K562 (cell line): Measurements from ENCODE around the gene SLC25A33. TPM values are rescaled to one million over a fixed set of nuclear protein-coding genes. Genes with fewer than 3 reads are reported as not detected.

Source experiments
- ATAC-seq: fragments of 200-7000 bp; cut with Tn5 transposase; 3 replicates; pipeline ENCODE4 v1.9.1; 2020; ENCODE audit warnings: moderate library complexity
- BruUV-seq: library from RNA; stranded (reverse); fragments of 400-500 nt; replicated peaks from 2 replicates; lab custom pipeline; 2021; lab: Mats Ljungman, UMichigan
- CTCF ChIA-PET: fragments of 300-600 bp; formaldehyde crosslinking; extraction: SDS; loops from one replicate; lab custom pipeline; 2021; ENCODE audit warnings: low intra/inter-chr PET ratio; lab: Yijun Ruan, JAX
- POLR2A ChIA-PET: fragments of 300-600, 350-650 bp; sonication (Branson Sonifier 250); formaldehyde crosslinking; extraction: SDS; loops from one replicate; lab custom pipeline; 2021; ENCODE audit warnings: antibody characterized with exemption, inconsistent platforms; lab: Yijun Ruan, JAX
- DNase-seq, 4 experiments: peaks; one replicate each; pipeline versions ENCODE4 v3.0.0 to v3.0.0-alpha.2; 2011 to 2018; ENCODE audit warnings: low spot score in 3 of 4, mixed read lengths in 3 of 4; ENCODE audit errors: extremely low read depth in 1 of 4
- FAIRE-seq: peaks from 2 replicates; lab custom pipeline; 2011; peaks lifted over from hg19 to GRCh38; lab: Jason Lieb, UNC
- H2AFZ ChIP-seq: 2 replicates; pipeline ENCODE4 v1.6.0; 2011; ENCODE audit warnings: low read depth, low read length, control low read depth, inconsistent platforms
- H3K27ac ChIP-seq: fragments of 200-600 bp; 3 replicates; pipeline ENCODE4 v1.8.0; 2011; ENCODE audit warnings: low read depth, mild to moderate bottlenecking, control low read depth, inconsistent platforms, low read length, moderate library complexity, mixed read lengths; ENCODE audit errors: extremely low read depth
- H3K27me3 ChIP-seq, 2 experiments: fragments of 300-600 bp in 1 of 2; 2 replicates in 1 of 2; 3 replicates in 1 of 2; pipeline versions ENCODE4 v1.6.0 to v1.8.0; 2011; ENCODE audit warnings: inconsistent platforms in 2 of 2, low read length in 2 of 2, mild to moderate bottlenecking in 1 of 2, mixed read lengths in 1 of 2, moderate library complexity in 1 of 2; ENCODE audit not compliant: control insufficient read depth in 2 of 2, insufficient read depth in 2 of 2
- H3K36me3 ChIP-seq: fragments of 300-600 bp; 3 replicates; pipeline ENCODE4 v1.8.0; 2011; ENCODE audit warnings: mild to moderate bottlenecking, low read length, inconsistent platforms; ENCODE audit not compliant: control insufficient read depth, insufficient read depth
- H3K4me1 ChIP-seq, 2 experiments: fragments of 200-600 bp in 1 of 2; replicated peaks in 1 of 2; 2 replicates in 1 of 2; 3 replicates in 1 of 2; pipeline versions ENCODE4 v1.5.1 to v1.8.0; 2011; ENCODE audit warnings: inconsistent platforms in 2 of 2, low read length in 2 of 2, mild to moderate bottlenecking in 1 of 2, mixed read lengths in 1 of 2, moderate library complexity in 1 of 2; ENCODE audit not compliant: control insufficient read depth in 2 of 2, insufficient read depth in 2 of 2
- H3K4me2 ChIP-seq: 2 replicates; pipeline ENCODE4 v1.6.1; 2011; ENCODE audit warnings: low read length, control low read depth, inconsistent platforms, mixed read lengths; ENCODE audit not compliant: insufficient read depth
- H3K4me3 ChIP-seq: fragments of 200-600 bp; sonication (generic), shearing (Covaris generic); 2 replicates; pipeline ENCODE4 v1.5.1; 2016; ENCODE audit warnings: control low read depth, inconsistent platforms
- H3K79me2 ChIP-seq: fragments of 200-600 bp; 3 replicates; pipeline ENCODE4 v1.8.0; 2011; ENCODE audit warnings: low read length, inconsistent platforms; ENCODE audit not compliant: control insufficient read depth, insufficient read depth
- H3K9ac ChIP-seq, 2 experiments: 2 replicates each; pipeline versions ENCODE4 v1.6.0 to v1.6.1; 2011; ENCODE audit warnings: low read depth in 2 of 2, low read length in 2 of 2, control low read depth in 1 of 2, inconsistent platforms in 1 of 2, mild to moderate bottlenecking in 1 of 2, mixed read lengths in 1 of 2; ENCODE audit not compliant: insufficient read depth in 1 of 2
- H3K9me1 ChIP-seq: one replicate; pipeline ENCODE4 v1.6.0; 2011; ENCODE audit warnings: inconsistent platforms, mild to moderate bottlenecking, low read length, moderate library complexity; ENCODE audit not compliant: control insufficient read depth, insufficient read depth
- H3K9me3 ChIP-seq: replicated peaks from 2 replicates; pipeline ENCODE4 v1.5.1; 2011; ENCODE audit warnings: low read depth, low read length, inconsistent platforms; ENCODE audit not compliant: control insufficient read depth, insufficient read depth
- H4K20me1 ChIP-seq: replicated peaks from 2 replicates; pipeline ENCODE4 v1.6.1; 2011; ENCODE audit warnings: low read length, inconsistent platforms, mixed read lengths; ENCODE audit not compliant: control insufficient read depth, insufficient read depth
- BRD4 ChIP-seq: fragments of 200-600 bp; sonication (generic); IDR thresholded peaks from 2 replicates; pipeline ENCODE4 v1.6.1; 2017; ENCODE audit warnings: inconsistent platforms
- CREB3 ChIP-seq: fragments of 450-650 bp; conservative IDR thresholded peaks from 2 replicates; pipeline ENCODE4 v1.6.1; 2016; ENCODE audit warnings: missing genetic modification characterization, low read depth, mild to moderate bottlenecking, missing compliant biosample characterization, moderate library complexity
- DDX20 ChIP-seq: fragments of 450-650 bp; IDR thresholded peaks from 2 replicates; pipeline ENCODE4 v1.6.1; 2016; ENCODE audit warnings: missing genetic modification characterization, low read depth, mild to moderate bottlenecking, missing compliant biosample characterization, moderate library complexity
- FOXA1 ChIP-seq: fragments of 450-650 bp; IDR thresholded peaks from 2 replicates; pipeline ENCODE4 v1.6.1; 2016; ENCODE audit warnings: mild to moderate bottlenecking, borderline replicate concordance
- GABPB1 ChIP-seq: sonication (generic); formaldehyde crosslinking; IDR thresholded peaks from 2 replicates; pipeline ENCODE4 v1.8.0; 2022; ENCODE audit warnings: mild to moderate bottlenecking, missing genetic modification reagents
- HMG20A ChIP-seq: fragments of 450-650 bp; formaldehyde crosslinking; conservative IDR thresholded peaks from 2 replicates; pipeline ENCODE4 v1.4.0; 2020; ENCODE audit warnings: mild to moderate bottlenecking, mixed read lengths
- HOMEZ ChIP-seq: fragments of 250-450 bp; sonication (Bioruptor Pico); IDR thresholded peaks from 2 replicates; pipeline ENCODE4 v1.4.0; 2020; ENCODE audit warnings: mild to moderate bottlenecking, moderate library complexity
- MEF2D ChIP-seq: conservative IDR thresholded peaks from 2 replicates; pipeline ENCODE4 v1.6.1; 2016; ENCODE audit warnings: low read depth, missing genetic modification characterization, missing compliant biosample characterization
- NR2C2 ChIP-seq, 2 experiments: fragments of 200-800 bp in 1 of 2; sonication (Bioruptor generic) in 1 of 2; sonication (generic) in 1 of 2; formaldehyde crosslinking in 1 of 2; IDR thresholded peaks; 2 replicates each; pipeline versions ENCODE4 v1.6.1 to v1.8.0; 2016 to 2022; ENCODE audit warnings: mild to moderate bottlenecking in 1 of 2, missing compliant biosample characterization in 1 of 2, missing genetic modification characterization in 1 of 2, missing genetic modification reagents in 1 of 2
- OTX1 ChIP-seq: fragments of 450-650 bp; formaldehyde crosslinking; IDR thresholded peaks from 2 replicates; pipeline ENCODE4 v1.4.0; 2022; ENCODE audit warnings: mild to moderate bottlenecking
- PBX2 ChIP-seq, 2 experiments: IDR thresholded peaks in 1 of 2; conservative IDR thresholded peaks in 1 of 2; 2 replicates each; pipeline ENCODE4 v1.6.1; 2016; ENCODE audit warnings: low read depth in 2 of 2, mild to moderate bottlenecking in 1 of 2, missing compliant biosample characterization in 1 of 2, missing genetic modification characterization in 1 of 2, moderate library complexity in 1 of 2
- PTRF ChIP-seq: fragments of 450-650 bp; IDR thresholded peaks from 2 replicates; pipeline ENCODE4 v1.6.1; 2016; ENCODE audit warnings: mild to moderate bottlenecking, missing genetic modification characterization, missing compliant biosample characterization
- SMAD3 ChIP-seq: fragments of 450-650 bp; formaldehyde crosslinking; conservative IDR thresholded peaks from 2 replicates; pipeline ENCODE4 v1.4.0; 2020; ENCODE audit warnings: mild to moderate bottlenecking
- THRAP3 ChIP-seq: fragments of 450-650 bp; IDR thresholded peaks from 2 replicates; pipeline ENCODE4 v1.6.1; 2016; ENCODE audit warnings: mild to moderate bottlenecking, inconsistent platforms, borderline replicate concordance
- U2AF2 ChIP-seq: fragments of 200-400 bp; formaldehyde crosslinking; optimal IDR thresholded peaks from 2 replicates; pipeline ENCODE3; 2017; ENCODE audit warnings: low read depth, mild to moderate bottlenecking, low read length
- XRCC4 ChIP-seq: IDR thresholded peaks from one replicate; pipeline ENCODE4 v1.6.1; 2011; ENCODE audit not compliant: insufficient read depth, insufficient read length; ENCODE audit errors: extremely low read depth
- ZNF583 ChIP-seq: fragments of 250-450 bp; sonication (Bioruptor Pico); IDR thresholded peaks from 2 replicates; pipeline ENCODE4 v1.4.0; 2020
- ZNF79 ChIP-seq: fragments of 250-450 bp; sonication (Bioruptor Pico); IDR thresholded peaks from 2 replicates; pipeline ENCODE4 v1.4.0; 2020; ENCODE audit warnings: low read depth, mild to moderate bottlenecking, moderate library complexity
- in situ Hi-C: fragments of 300-500 bp; cut with MboI; formaldehyde crosslinking; loops from 4 replicates; pipeline ENCODE4 v1.15.0; 2018; ENCODE audit warnings: inconsistent platforms, mixed read lengths
- intact Hi-C: fragments of 100-400 bp; cut with micrococcal nuclease; formaldehyde crosslinking; loops from 2 replicates; pipeline ENCODE4 v1.14.2; 2022
- polyA plus RNA-seq, 8 experiments: library from polyadenylated mRNA; depleted of rRNA in 4 of 8; stranded (reverse) in 5 of 8; unstranded in 3 of 8; fragments of >200 nt; fragmentation: Nextera tagmentation in 2 of 8; fragmentation: Illumina TruSeq in 1 of 8; extraction: Ambion mirVana in 2 of 8; extraction: Trizol in 1 of 8; gene quantifications; 2 replicates each; pipeline versions ENCODE4 v1.2.1 to v1.2.3, GENCODE V29; 2011 to 2014; ENCODE audit warnings: inconsistent platforms in 1 of 8, missing spikeins in 1 of 8
- total RNA-seq, 7 experiments: library from RNA; depleted of rRNA in 6 of 7; stranded (reverse); fragments of >200 nt in 6 of 7; fragmentation: Illumina TruSeq in 2 of 7; extraction: Trizol in 2 of 7; gene quantifications; 2 replicates each; pipeline versions ENCODE4 v1.2.1 to v1.2.3, GENCODE V29; 2011 to 2021; ENCODE audit warnings: low replicate concordance in 1 of 7

The SLC25A33 gene
- total and polyA plus RNA-seq, 9 of the 15 experiments (the other 6 are each of a cell fraction or from before 2014, with no cell fraction given), result 3.2 to 23.5 (median 17.5) TPM

- in situ Hi-C loops, result no loop called here
- no peak overlapping the region for H3K4me3 ChIP-seq
- peaks cover 8 to 31% of the 10 kb centered on the region in 2 experiments for H3K27me3 ChIP-seq
- no peaks in the 10 kb centered on the region for H3K79me2 ChIP-seq
- no peak overlapping the region for H3K4me2 ChIP-seq
- no peaks in the 10 kb centered on the region for H4K20me1 ChIP-seq
- no TSS peak for BruUV-seq
- POLR2A ChIA-PET, result interaction anchor here (0.6 to 0.8 kb wide), 5 partner anchors 46 to 240 kb away, joined by 3 to 4 read pairs (median 3); no protein-coding TSS in a partner anchor
- no peak overlapping the region for H2AFZ ChIP-seq
- CTCF ChIA-PET, result no interaction called here
- H3K9me3 ChIP-seq, result no peaks in the 10 kb centered on the region
- no peaks in the 10 kb centered on the region for H3K36me3 ChIP-seq
- no peak for ATAC-seq
- H3K27ac ChIP-seq, result no peak overlapping the region
- H3K9me1 ChIP-seq, result no peaks in the 10 kb centered on the region
- intact Hi-C loops, result no loop called here
- no peak overlapping the region for H3K9ac ChIP-seq
- no peak for FAIRE-seq
- no peak for DNase-seq
- no peaks in the 10 kb centered on the region; a peak in 1 of 5 replicates for H3K4me1 ChIP-seq
- no peak for TF ChIP-seq HMG20A (CRISPR knock-in tag)
- peak; percentile 90 for TF ChIP-seq CREB3
- TF ChIP-seq ZNF583, result 0 out of 2 replicates have a peak, but pooled peaks have one; percentile 32
- TF ChIP-seq GABPB1 (CRISPR knock-in tag), result no peak
- TF ChIP-seq SMAD3 (CRISPR knock-in tag), result peak; percentile 55; the same call in 1 of the 2 replicates
- no peak for TF ChIP-seq FOXA1
- TF ChIP-seq THRAP3, result no peak
- TF ChIP-seq HOMEZ (CRISPR knock-in tag), result no peak
- no peak for TF ChIP-seq U2AF2
- TF ChIP-seq XRCC4, result no peak
- TF ChIP-seq ZNF79 (CRISPR knock-in tag), result 0 out of 2 replicates have a peak, but pooled peaks have one; percentile 57
- no peak for TF ChIP-seq OTX1 (CRISPR knock-in tag)
- no peak for TF ChIP-seq BRD4
- TF ChIP-seq PBX2 (CRISPR knock-in tag; IDR thresholded peaks at IDR 0.05; ENCODE audit: low read depth), result no peak
- TF ChIP-seq PBX2 (tag; conservative IDR thresholded peaks at IDR 0.05; ENCODE audit: low read depth), result peak; percentile 41
- peak; percentile 89 for TF ChIP-seq PTRF (tag)
- TF ChIP-seq NR2C2 (CRISPR knock-in tag; IDR thresholded peaks at IDR 0.05), result no peak
- TF ChIP-seq NR2C2 (tag; IDR thresholded peaks at IDR 0.05), result 0 out of 2 replicates have a peak, but pooled peaks have one; percentile 23
- peak; percentile 82 for TF ChIP-seq MEF2D
- TF ChIP-seq DDX20 (tag), result peak; percentile 78; the same call in 1 of the 2 replicates
Observed at GRCh38 chr1:9621032-9621431, 81.8 kb downstream of the SLC25A33 start.
